Adrenal gland (tissue), 5 donors: ENCODE results near the gene TUBGCP6.

ENCODE experiments used
- CTCF ChIP-seq, 6 experiments: fragments of 450-650 bp in 4 of 6; fragments of 200-600 bp in 2 of 6; sonication (generic) in 1 of 6; IDR thresholded peaks; 1 replicate in 5 of 6; 2 replicates in 1 of 6; pipeline versions ENCODE4 v1.5.1 to v1.8.0; 2016 to 2021; ENCODE audit warnings: antibody characterized with exemption in 6 of 6, mild to moderate bottlenecking in 2 of 6, moderate library complexity in 1 of 6
- POLR2A ChIP-seq, 2 donors: fragments of 450-650 bp; IDR thresholded peaks; one replicate each; pipeline ENCODE4 v1.6.1; 2017; ENCODE audit warnings: antibody characterized with exemption in 2 of 2, mild to moderate bottlenecking in 2 of 2, moderate library complexity in 1 of 2
- donor health status: DM: no; HTN: no; CAD: no.

- TF ChIP-seq POLR2A (IDR thresholded peaks at IDR 0.05): no peak
- no peak for TF ChIP-seq CTCF (IDR thresholded peaks at IDR 0.05)
Observed at GRCh38 chr22:50259302-50259701, 14.5 kb upstream of the TUBGCP6 start.
